Activated CD4-positive, CD25-positive, alpha-beta regulatory T cell treated with anti-CD3 and anti-CD28 coated beads, Interleukin-2, amount 50 U/mL, for 72 hours (primary cell): Measurements from ENCODE around the gene C16orf87.

Experiments
- DNase-seq: peaks from one replicate; pipeline ENCODE4 v3.0.0; 2021

C16orf87 gene

GRCh38 chr16:46843898-46844642 lies 13.1 kb upstream of the C16orf87 start:
- DNase-seq: no peak

- no peak for DNase-seq
These were observed 11.4 kb upstream of the C16orf87 start for GRCh38 chr16:46842192-46842895.

- no peak for DNase-seq
These were observed 9.0 kb upstream of the C16orf87 start for GRCh38 chr16:46839986-46840443.

DNA sequence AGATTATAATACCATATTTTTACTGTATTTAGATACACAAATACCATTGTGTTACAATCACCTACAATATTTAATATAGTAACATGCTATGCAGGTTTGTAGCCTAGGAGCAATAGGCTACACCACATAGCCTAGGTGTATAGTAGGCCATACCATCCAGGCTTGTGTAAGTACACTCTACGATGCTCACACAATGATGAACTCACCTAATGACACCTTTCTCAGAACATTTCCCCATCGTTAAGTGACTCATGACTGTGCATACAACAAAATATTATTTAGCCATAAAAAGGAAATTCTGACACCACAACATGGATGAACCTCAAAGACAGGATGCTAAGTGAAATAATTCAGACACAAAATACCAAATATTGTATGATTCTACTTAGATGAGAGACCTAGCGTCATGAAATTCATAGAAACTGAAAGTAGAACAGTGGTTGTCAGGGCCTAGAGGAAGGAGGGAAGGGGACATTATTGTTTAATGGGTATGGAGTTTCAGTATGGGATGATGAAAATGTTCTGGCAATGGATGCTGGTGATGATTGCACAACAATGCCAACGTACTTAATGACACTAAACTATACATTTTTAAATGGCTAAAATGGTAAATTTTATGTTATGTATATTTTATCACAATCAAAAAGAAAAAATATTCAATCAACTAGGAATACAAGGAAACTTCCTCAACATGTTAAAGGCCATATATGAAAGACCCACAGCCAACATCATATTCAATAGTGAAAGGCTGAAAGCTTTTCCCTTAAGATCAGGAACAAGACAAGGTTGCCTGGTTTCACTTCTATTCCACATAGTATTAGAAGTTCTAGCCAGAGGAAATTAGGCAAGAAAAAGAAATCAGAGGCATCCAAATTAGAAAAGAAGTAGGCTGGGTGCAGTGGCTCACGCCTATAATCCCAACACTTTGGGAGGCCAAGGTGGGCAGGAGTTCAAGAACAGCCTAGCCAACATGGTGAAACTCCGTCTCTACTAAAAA lies 5.9 kb upstream of the C16orf87 start:
- DNase-seq: no peak

- DNase-seq: no peak
These were observed 2.5 kb upstream of the C16orf87 start for GRCh38 chr16:46833460-46833800.

GRCh38 chr16:46832757-46833459 lies 1.9 kb upstream of the C16orf87 start:
- no peak for DNase-seq

- peak; percentile 57 for DNase-seq
These were observed 521 bp downstream of the C16orf87 start for GRCh38 chr16:46830417-46830901.

DNA sequence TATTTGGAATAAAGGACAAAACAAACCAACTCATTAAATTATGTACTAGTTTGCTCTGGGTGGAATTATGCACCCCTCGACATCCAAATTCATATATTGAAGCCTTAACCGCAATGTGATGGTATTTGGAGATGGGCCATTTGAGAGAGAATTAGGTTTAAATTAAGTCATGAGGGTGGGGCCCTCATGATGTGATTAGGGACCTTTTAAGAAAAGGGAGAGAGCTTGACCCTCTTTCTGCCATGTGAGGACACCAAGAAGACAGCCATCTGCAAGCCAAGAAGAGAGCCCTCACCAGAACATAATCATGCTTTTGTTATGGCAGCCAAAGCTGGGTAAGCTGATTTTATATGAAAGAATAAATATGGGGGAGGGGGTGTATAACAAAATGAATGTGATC lies 2.0 kb downstream of the C16orf87 start:
- DNase-seq: no peak

DNA sequence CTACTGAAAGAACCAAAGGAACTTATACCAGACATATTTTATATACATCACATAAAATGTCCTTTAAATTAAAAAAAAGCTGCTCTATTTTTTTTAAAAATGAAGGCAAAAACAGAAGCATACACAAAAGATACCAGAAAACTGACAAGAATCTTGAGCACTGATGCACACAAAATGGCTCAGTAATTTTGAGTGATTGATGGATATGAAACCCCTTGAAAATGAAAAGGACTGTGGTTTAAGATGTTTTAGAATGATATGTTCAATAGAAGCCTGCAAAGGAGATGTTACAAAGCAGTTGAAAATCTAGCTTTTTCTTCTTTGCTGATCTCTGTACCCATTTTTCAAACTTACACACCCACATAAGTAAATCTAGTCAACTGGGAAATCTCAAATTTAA lies 2.7 kb downstream of the C16orf87 start:
- DNase-seq: no peak

DNA sequence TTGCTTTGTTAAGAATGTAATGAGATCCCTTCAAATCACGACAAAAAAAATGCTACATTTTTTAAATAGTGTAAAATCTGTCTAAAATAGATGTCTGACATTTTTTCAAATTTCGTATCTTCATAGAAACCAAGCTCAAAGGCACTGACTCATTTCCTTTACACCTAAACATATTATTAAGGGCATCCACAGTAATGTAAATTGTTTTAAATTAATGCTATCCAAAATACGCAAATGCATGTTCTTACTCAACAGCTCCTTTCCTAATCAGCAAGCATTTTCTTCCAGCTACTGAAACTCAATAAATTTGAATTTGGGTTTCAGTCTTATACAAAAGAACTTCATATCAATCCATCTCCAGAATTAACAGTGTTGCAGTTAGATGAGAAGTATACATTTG lies 4.3 kb downstream of the C16orf87 start:
- no peak for DNase-seq

DNA sequence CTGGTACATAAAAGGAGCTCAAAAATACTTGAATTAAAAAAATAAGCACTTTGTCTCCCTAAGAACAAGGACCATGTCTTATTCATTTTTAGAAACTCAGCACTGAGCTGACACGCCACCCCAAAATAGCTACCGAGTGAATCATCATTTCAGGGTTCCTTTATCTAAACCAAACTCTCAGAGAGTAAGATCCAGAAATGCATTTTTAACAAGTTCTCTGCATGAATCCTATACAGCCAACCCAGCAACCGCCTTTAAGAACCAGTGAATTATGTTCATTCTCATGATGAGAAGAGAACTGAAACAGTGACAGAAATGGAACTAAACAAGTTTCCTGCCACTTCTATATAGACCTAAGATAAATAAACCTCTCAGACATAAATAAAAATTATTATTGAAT lies 8.7 kb downstream of the C16orf87 start:
- DNase-seq: no peak

DNA sequence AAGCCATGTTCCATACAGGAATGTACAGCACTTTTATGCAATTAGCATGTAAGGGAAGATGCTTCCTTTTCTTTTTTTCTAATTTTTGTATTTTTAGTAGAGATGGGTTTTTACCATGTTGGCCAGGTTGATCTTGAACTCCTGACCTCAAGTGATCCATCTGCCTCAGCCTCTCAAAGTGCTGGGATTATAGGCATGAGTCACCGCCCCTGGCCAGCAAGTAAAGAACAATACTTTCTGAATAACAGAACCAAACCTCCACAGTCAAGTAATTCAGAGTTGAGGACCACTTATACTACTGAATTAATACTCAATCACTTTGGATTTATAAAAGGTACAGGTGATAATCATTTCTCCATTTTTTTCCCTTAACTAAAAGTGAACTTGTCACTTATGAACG lies 13.0 kb downstream of the C16orf87 start:
- no peak for DNase-seq

DNA sequence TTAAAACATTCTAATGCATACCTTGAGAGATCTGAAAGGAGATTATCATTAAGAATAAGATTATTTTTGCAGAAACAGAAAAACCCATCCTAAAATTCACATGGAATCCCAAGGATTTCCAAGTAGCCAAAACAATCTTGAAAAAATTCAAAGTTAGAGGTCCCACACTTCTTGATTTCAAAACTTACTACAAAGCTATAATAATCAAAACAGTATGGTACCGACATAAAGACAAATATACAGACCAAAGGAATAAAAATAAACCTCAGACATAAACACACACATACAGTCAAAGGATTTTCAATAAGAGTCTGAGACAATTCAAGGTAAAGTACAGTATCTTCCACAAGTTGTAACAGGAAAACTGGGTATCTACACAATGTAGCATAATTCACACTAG lies 16.2 kb downstream of the C16orf87 start:
- DNase-seq: no peak

- no peak for DNase-seq
These were observed 17.4 kb downstream of the C16orf87 start for GRCh38 chr16:46813611-46814010.

- no peak for DNase-seq
These were observed 18.0 kb downstream of the C16orf87 start for GRCh38 chr16:46812781-46813540.

GRCh38 chr16:46811682-46812081 lies 19.3 kb downstream of the C16orf87 start:
- no peak for DNase-seq

GRCh38 chr16:46808997-46809396 lies 22.0 kb downstream of the C16orf87 start:
- no peak for DNase-seq

GRCh38 chr16:46807336-46807735 lies 23.6 kb downstream of the C16orf87 start:
- no peak for DNase-seq

DNA sequence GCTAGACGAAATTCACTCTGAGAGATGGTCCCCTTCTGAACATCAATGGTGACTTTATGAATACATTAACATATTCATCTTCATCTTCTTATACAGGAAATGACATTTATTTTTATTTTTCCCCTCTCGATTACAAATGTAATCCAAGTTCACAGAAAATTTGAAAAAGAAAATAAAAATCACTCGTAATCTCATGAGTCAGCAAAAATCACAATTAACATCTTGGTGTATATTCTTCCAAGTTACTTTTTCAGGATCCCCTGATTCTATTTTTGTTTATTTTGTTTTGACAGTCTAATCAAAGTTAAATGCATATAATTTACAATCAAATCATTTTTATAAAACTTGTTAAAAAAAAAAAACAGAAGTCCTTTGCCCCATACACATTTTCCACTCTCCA lies 27.6 kb downstream of the C16orf87 start:
- no peak for DNase-seq

DNA sequence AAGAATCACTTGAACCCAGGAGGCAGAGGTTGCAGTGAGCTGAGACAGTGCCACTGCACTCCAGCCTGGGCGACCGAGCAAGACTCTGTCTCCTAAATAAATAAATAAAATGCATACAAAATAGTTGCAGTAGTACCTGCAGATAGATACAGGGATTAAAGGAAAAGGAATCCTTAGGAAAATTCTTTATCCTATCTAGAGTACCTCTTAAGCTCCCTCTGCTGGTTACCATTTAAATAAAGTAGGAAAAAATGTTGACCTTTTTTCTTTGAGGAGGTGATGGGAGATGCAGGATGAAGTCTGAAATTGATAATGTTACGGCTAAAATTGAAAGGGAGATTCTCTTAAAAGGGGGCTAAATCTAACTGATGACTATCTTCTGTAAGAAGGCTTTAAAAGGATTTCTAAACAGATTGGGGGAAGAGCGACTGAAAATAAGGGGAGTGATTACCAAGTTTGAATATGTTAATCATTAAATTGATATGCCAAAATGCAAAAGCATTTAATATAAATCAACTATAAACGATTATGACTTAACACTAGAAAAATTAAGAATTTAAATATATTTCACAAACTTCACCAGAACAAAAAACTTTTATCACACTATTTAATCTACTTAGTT lies 29.4 kb downstream of the C16orf87 start:
- DNase-seq: no peak

GRCh38 chr16:46800494-46800893 lies 30.5 kb downstream of the C16orf87 start:
- DNase-seq: no peak
